GM13977 (cell line): ENCODE measurements around the gene TTC28.

Experiments used
- DNase-seq: peaks from one replicate; pipeline ENCODE4 v3.0.0; 2012; ENCODE audit warnings: low spot score
- in situ Hi-C: fragments of 300-500 bp; cut with MboI; formaldehyde crosslinking; loops from one replicate; pipeline ENCODE4 v1.12.0; 2022; ENCODE audit warnings: low sequenced_read_pairs, low pct_unique_long_range_greater_than_20kb, mixed read lengths, inconsistent platforms; ENCODE audit not compliant: unreplicated experiment
- TF ChIP-seq, protein P1 (sequence below): IDR thresholded peaks from 2 replicates; pipeline ENCODE4 v1.5.1; 2012; ENCODE audit warnings: mild to moderate bottlenecking, control low read depth; ENCODE audit not compliant: insufficient read depth; ENCODE audit errors: extremely low read depth, missing control alignments

Gene TTC28

GRCh38 chr22:28282405-28283067, 397.1 kb downstream of the TTC28 start:
- no peak for DNase-seq
- TF ChIP-seq, protein P1, sequence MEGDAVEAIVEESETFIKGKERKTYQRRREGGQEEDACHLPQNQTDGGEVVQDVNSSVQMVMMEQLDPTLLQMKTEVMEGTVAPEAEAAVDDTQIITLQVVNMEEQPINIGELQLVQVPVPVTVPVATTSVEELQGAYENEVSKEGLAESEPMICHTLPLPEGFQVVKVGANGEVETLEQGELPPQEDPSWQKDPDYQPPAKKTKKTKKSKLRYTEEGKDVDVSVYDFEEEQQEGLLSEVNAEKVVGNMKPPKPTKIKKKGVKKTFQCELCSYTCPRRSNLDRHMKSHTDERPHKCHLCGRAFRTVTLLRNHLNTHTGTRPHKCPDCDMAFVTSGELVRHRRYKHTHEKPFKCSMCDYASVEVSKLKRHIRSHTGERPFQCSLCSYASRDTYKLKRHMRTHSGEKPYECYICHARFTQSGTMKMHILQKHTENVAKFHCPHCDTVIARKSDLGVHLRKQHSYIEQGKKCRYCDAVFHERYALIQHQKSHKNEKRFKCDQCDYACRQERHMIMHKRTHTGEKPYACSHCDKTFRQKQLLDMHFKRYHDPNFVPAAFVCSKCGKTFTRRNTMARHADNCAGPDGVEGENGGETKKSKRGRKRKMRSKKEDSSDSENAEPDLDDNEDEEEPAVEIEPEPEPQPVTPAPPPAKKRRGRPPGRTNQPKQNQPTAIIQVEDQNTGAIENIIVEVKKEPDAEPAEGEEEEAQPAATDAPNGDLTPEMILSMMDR, result no peak
- in situ Hi-C loops, result no loop called here

GRCh38 chr22:28279888-28280287, 399.8 kb downstream of the TTC28 start:
- no peak for DNase-seq
- in situ Hi-C loops, result no loop called here
- TF ChIP-seq, protein P1, result no peak

- TF ChIP-seq, protein P1, result no peak
- in situ Hi-C loops, result no loop called here
Observed at GRCh38 chr22:28269277-28269676, 410.4 kb downstream of the TTC28 start.

DNA sequence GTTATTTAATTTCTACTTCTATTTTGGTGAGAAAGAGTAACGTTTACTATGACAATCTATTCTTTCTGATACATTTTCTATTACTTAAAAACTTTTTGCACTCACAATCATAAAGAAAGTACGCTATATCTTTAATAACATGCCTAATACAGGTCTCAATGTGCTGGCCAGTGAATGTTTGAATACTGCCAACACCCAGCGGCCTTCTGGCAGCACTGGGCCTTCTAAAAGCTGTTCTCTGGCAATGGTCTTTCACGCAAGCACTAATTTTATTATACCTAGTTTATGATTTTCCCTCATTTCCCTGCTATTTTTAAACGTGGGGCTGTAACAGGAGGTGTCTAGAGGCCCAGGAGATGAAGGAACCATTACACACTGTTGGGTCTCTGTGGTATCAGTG, 410.8 kb downstream of the TTC28 start:
- DNase-seq, result no peak
- TF ChIP-seq, protein P1, result no peak
- in situ Hi-C loops, result no loop called here

More at GRCh38 chr22:28269277-28269676, 410.4 kb downstream of the TTC28 start:
- DNase-seq, result no peak

DNA sequence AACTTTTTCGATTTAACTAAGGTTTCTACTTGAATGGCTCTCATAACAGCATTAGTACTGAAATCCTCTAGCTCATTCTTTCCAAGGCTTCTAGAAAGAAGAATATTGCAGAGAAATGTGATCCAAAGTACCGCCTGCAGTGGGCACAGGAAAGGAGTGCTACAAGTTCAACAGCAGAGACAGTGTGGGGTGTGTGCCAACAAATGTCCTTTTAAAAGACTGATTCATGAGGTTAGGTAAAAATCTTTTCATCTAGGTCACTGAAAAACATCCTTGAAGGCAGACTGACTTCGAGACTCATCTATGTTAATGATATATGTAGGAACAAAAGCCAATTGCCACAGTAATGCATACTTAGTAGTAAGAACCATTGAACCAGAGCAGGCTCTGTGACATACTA, 411.5 kb downstream of the TTC28 start:
- DNase-seq, result no peak
- TF ChIP-seq, protein P1, result no peak
- in situ Hi-C loops, result no loop called here

- no peak for DNase-seq
- in situ Hi-C loops, result no loop called here
- TF ChIP-seq, protein P1, result no peak
Observed at GRCh38 chr22:28260619-28261018, 419.0 kb downstream of the TTC28 start.

DNA sequence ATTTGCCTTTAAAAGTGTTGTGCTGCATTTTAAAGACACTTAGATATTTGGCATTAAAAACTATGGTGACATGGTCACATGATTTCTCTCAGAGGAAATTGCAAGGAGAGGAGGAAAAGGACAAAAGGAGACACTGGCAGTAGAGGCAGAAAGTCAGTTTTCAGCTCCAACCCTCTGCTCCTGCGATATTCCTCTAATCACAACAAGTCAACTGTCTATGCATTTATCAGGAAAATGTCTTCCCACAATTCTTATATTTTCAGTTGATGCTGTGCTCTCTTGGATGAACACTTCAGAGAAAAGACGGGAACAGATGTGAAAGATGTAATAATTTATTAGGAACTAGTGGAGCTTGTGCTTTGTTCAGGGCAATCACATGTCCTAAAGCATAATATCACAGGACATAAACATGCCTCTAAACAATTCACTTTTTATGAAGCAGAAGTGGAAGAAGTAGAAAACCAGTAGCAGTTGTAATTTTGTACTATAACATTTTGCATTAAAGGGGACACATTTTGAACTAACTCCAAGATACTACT, 419.8 kb downstream of the TTC28 start:
- in situ Hi-C loops, result no loop called here
- DNase-seq, result no peak

More for the DNA sequence above, 419.8 kb downstream of the TTC28 start:
- TF ChIP-seq, protein P1, result no peak
